SHP77 treated with DMSO at 0.1 percent for 48 hours (cell line): ENCODE data around the gene NMNAT3.

Experiments
- DNase-seq: peaks from one replicate; lab custom pipeline; 2025; lab: John Stamatoyannopoulos, UW

NMNAT3 gene

GRCh38 chr3:139578783-139579182, 99.0 kb downstream of the NMNAT3 start:
- DNase-seq = no peak

- DNase-seq = no peak
Observed at GRCh38 chr3:139577909-139578308, 99.9 kb downstream of the NMNAT3 start.

- DNase-seq = no peak
Observed at GRCh38 chr3:139577346-139577745, 100.4 kb downstream of the NMNAT3 start.

GRCh38 chr3:139574026-139574947, 103.5 kb downstream of the NMNAT3 start:
- DNase-seq = no peak

GRCh38 chr3:139572847-139573672, 104.7 kb downstream of the NMNAT3 start:
- no peak for DNase-seq

GRCh38 chr3:139571711-139572110, 106.1 kb downstream of the NMNAT3 start:
- no peak for DNase-seq

- DNase-seq = peak; percentile 19
Observed at GRCh38 chr3:139564294-139564861, 113.4 kb downstream of the NMNAT3 start.

GRCh38 chr3:139561959-139562676, 115.7 kb downstream of the NMNAT3 start:
- peak; percentile 15 for DNase-seq

- DNase-seq = no peak
Observed at GRCh38 chr3:139561255-139561817, 116.4 kb downstream of the NMNAT3 start.

GRCh38 chr3:139560411-139560810, 117.4 kb downstream of the NMNAT3 start:
- DNase-seq = no peak

- no peak for DNase-seq
Observed at GRCh38 chr3:139559541-139559940, 118.2 kb downstream of the NMNAT3 start.

GRCh38 chr3:139558351-139559266, 119.2 kb downstream of the NMNAT3 start:
- no peak for DNase-seq

GRCh38 chr3:139557041-139557440, 120.7 kb downstream of the NMNAT3 start:
- no peak for DNase-seq

GRCh38 chr3:139555249-139555648, 122.5 kb downstream of the NMNAT3 start:
- DNase-seq = no peak

- DNase-seq = no peak
Observed at GRCh38 chr3:139554628-139555027, 123.1 kb downstream of the NMNAT3 start.

- no peak for DNase-seq
Observed at GRCh38 chr3:139552632-139553365, 125.0 kb downstream of the NMNAT3 start.

GRCh38 chr3:139548801-139549200, 129.0 kb downstream of the NMNAT3 start:
- no peak for DNase-seq

GRCh38 chr3:139547666-139548065, 130.1 kb downstream of the NMNAT3 start:
- no peak for DNase-seq

- no peak for DNase-seq
Observed at GRCh38 chr3:139546772-139547171, 131.0 kb downstream of the NMNAT3 start.
